ENCODE measurements around the gene ARHGEF12.

DNA sequence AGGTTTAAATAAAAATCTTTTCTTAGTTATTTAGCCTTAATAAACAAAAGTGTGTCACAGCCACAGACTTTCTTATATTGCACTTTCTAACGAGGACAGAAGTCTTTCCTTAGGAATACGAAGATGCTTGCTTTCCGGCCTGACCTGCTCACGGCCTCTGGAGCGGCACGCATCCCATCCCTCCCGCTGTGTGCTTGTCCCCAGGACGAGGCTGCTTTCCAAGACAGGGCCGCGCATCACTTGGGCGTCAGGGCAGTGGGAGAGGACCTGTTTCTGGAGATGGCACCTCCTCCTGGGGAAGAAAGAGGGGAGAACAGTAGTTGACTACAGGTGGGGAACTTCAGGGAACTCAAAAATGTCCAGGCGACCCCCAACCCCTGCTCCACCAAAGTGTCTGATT, 201.8 kb downstream of the ARHGEF12 start:
- TF ChIP-seq, protein P1, sequence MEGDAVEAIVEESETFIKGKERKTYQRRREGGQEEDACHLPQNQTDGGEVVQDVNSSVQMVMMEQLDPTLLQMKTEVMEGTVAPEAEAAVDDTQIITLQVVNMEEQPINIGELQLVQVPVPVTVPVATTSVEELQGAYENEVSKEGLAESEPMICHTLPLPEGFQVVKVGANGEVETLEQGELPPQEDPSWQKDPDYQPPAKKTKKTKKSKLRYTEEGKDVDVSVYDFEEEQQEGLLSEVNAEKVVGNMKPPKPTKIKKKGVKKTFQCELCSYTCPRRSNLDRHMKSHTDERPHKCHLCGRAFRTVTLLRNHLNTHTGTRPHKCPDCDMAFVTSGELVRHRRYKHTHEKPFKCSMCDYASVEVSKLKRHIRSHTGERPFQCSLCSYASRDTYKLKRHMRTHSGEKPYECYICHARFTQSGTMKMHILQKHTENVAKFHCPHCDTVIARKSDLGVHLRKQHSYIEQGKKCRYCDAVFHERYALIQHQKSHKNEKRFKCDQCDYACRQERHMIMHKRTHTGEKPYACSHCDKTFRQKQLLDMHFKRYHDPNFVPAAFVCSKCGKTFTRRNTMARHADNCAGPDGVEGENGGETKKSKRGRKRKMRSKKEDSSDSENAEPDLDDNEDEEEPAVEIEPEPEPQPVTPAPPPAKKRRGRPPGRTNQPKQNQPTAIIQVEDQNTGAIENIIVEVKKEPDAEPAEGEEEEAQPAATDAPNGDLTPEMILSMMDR (conservative IDR thresholded peaks at IDR 0.05; ENCODE audit: low read depth, low read length), result no peak
- TF ChIP-seq EZH2 (IDR thresholded peaks at IDR 0.05; ENCODE audit: borderline replicate concordance, low read depth, low read length, poor library complexity, severe bottlenecking), result no peak
